ENCODE measurements around the gene LRSAM1.

LRSAM1 gene

GRCh38 chr9:127508901-127509260 lies 57.6 kb downstream of the LRSAM1 start:
- in situ Hi-C loops (cut with MboI; ENCODE audit: low sequenced_read_pairs), result loop anchor here (25.0 kb wide), 1 partner anchor 228 kb away; the partner anchor contains the start of gene TOR2A

GRCh38 chr9:127509261-127509954 lies 58.1 kb downstream of the LRSAM1 start:
- in situ Hi-C loops (cut with MboI; ENCODE audit: low sequenced_read_pairs), result loop anchor here (25.0 kb wide), 1 partner anchor 228 kb away; the partner anchor contains the start of gene TOR2A

DNA sequence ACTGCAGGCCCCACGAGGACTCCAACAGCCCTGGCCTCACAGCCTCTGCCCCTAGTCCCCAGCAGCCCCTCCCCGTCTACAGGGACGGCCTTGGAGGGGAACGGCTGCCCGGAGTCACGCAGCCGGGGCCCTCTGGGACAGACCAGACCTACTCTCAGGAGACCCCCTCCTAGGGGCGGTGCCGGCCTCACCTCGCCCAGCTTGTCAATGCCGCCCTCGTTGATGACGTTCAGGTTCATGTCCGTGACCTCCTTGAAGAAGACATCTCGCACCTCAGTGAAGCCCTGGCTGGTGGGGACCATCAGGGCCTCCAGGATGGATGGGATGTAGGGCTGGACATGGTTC lies 58.6 kb downstream of the LRSAM1 start:
- in situ Hi-C loops (cut with MboI; ENCODE audit: low sequenced_read_pairs), result loop anchor here (25.0 kb wide), 1 partner anchor 227 kb away; the partner anchor contains the start of gene TOR2A

DNA sequence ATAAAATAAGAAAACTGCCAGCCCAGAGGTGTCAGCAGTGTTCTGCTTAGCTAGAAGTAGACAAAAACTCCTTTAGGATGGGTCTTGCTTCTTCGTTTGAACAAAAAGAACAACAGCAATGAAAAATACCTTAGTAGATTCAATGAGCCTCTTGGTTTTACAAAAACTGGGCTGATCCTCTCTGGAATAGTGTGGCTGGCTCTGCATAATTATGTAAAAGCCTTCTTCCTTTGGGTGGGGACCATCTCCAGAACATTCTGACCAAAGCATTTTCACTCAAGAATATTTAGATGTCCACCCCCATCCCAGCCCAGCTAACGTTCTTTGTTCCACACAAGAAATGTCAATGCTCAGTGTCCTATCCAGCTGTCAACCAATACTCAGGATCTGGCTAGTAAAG lies 63.2 kb downstream of the LRSAM1 start:
- in situ Hi-C loops (cut with MboI; ENCODE audit: low sequenced_read_pairs), result loop anchor here (25.0 kb wide), 1 partner anchor 223 kb away; the partner anchor contains the start of gene TOR2A

DNA sequence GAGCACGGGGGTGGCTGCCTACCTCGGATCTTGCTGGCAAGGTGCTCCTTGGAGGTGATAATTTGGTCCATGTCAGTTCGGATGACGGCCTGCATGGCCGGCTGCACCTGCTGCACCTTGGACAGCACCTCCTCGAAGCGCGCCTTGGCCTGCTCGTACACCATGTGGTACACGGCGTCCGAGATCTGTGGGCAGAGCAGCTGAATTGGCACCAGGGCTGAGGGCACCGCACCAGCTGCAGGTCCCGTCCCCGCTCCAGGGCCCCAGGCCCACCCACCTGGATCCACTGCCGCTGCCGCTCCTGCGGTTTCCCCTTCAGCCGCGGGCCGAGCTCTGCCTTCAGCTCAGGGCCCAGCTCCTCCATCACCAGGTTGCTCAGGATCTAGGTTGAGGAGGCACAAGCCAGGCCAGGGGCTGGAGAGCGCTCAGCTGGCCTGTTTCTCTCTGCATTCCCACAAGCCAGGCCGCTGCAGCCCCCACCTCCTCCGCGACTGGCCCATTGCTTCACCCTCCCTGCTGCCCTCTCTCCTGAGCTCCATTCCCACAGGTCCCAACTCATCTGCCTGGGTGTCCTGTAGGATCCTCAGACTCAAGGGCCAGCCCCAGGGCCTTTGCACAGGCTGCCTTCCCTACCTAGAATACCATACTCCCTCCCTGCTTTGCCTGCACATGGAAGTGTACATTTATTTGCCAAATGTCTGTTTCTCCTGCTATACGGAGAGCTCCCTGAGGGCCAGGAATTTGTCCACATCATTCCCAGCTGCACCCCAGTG lies 65.7 kb downstream of the LRSAM1 start:
- in situ Hi-C loops (cut with MboI; ENCODE audit: low sequenced_read_pairs), result loop anchor here (25.0 kb wide), 1 partner anchor 220 kb away; the partner anchor contains the start of gene TOR2A

DNA sequence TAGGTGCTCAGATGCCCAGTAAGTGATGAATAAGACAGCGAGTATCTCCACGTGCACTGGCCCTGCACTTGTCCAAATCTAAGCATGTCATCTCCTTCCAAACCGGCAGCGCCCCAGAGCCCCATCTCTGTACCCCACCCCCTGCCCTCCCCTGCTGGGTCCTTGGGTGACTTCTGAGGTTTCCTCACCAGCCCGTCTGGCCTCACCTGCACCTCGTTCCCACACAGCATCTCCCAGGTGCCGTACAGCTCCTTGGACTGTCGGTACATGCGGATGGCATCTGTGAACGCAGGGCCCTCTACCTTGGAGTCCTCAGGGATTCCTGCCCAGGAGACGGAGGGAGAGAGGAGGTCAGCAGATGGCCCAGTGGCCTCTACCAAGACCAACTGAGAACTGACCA lies 66.3 kb downstream of the LRSAM1 start:
- in situ Hi-C loops (cut with MboI; ENCODE audit: low sequenced_read_pairs), result loop anchor here (25.0 kb wide), 1 partner anchor 220 kb away; the partner anchor contains the start of gene TOR2A

GRCh38 chr9:127518091-127518856 lies 67.0 kb downstream of the LRSAM1 start:
- in situ Hi-C loops (cut with MboI; ENCODE audit: low sequenced_read_pairs), result loop anchor here (25.0 kb wide), 1 partner anchor 219 kb away; the partner anchor contains the start of gene TOR2A

DNA sequence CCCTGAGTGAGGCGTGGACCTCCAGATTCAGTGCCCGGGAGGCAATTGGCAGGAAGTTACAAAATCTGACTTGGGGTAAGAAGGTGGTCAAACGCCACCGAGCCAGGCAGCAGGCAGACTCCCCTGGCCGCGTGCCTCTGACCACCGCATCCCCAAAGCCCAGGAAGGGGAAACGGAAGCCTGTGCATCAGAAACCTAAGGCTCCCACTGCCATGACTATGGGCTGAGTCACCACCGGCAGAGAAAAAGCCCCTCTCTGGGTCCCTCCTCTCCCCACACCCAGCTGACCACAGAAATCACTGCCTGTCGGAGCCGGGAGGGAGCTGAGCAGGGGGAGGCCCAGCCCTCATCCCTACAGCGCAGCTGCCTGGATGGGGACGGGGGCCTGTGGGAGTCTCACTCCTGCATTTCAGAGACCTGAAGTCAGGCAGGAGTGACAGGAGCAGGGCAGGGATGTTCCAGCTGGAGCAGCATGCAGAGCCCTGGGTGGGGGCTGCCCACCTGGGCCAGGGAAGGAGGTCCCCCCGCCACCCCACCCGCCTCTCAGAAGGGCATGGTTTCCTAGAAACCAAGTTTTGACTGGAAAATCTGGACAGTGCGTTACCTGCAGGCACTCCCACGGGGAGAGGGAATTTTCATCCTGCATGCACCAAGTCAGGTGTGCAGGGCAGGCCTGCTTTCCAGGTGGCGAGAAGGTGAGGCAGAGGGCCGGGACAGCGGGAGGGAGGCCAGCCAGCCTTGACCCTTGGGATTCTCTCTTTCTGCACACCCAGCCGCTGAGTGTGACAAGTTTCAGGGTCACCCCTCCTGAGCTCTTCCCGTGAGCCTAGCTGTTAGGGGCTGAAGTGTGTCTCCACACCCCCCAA lies 68.2 kb downstream of the LRSAM1 start:
- in situ Hi-C loops (cut with MboI; ENCODE audit: low sequenced_read_pairs), result loop anchor here (10.0 to 25.0 kb wide), 2 partner anchors 65 to 218 kb away; partner anchors contain the start of gene TOR2A

- in situ Hi-C loops (cut with MboI; ENCODE audit: low sequenced_read_pairs), result loop anchor here (10.0 to 25.0 kb wide), 2 partner anchors 64 to 216 kb away; partner anchors contain the start of gene TOR2A
These were observed 69.9 kb downstream of the LRSAM1 start for GRCh38 chr9:127520941-127521918.

- in situ Hi-C loops (cut with MboI; ENCODE audit: low sequenced_read_pairs), result loop anchor here (10.0 to 25.0 kb wide), 2 partner anchors 63 to 215 kb away; partner anchors contain the start of gene TOR2A
These were observed 70.6 kb downstream of the LRSAM1 start for GRCh38 chr9:127521919-127522304.

DNA sequence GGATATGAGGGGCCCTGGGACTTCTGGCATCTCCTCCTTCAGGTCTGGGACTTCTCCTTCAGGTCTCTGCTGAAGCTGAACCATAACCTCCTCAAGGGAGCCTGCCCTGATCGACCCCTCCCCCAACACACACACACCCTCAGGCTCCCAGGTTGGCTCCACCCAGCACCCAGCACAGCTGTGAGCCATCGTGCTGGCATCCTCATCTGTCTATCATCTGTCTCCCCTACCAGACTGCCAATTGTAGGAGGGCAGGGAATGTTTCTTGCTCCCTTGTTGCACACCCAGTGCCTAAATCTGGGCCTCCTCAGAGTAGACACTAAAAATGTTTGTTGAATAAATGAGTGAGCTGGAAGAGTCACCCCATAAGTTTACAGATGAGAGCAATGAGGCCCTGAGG lies 71.4 kb downstream of the LRSAM1 start:
- in situ Hi-C loops (cut with MboI; ENCODE audit: low sequenced_read_pairs), result loop anchor here (10.0 to 25.0 kb wide), 2 partner anchors 62 to 215 kb away; partner anchors contain the start of gene TOR2A

- in situ Hi-C loops (cut with MboI; ENCODE audit: low sequenced_read_pairs), result loop anchor here (10.0 to 25.0 kb wide), 2 partner anchors 61 to 214 kb away; partner anchors contain the start of gene TOR2A
These were observed 72.1 kb downstream of the LRSAM1 start for GRCh38 chr9:127523312-127523851.

DNA sequence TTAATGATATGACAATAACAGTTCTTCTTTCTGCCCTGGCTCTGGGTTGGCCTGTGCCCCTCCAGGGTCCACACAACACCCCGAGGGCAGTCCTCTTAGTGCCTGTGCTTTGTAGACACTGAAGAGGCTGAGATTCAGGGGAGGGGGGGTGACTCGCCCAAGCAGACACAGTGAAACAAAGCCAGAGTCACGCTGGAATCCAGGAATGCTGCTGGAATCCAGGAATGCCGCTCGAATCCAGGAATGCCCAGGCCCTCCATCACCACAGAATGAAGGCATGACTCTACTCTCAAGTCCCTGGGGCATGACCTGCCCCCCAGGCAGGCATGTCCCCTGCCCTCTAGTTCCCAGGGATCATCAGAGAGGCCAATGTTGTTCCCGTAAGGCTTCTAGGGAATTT lies 73.1 kb downstream of the LRSAM1 start:
- in situ Hi-C loops (cut with MboI; ENCODE audit: low sequenced_read_pairs), result loop anchor here (10.0 to 25.0 kb wide), 2 partner anchors 60 to 213 kb away; partner anchors contain the start of gene TOR2A

DNA sequence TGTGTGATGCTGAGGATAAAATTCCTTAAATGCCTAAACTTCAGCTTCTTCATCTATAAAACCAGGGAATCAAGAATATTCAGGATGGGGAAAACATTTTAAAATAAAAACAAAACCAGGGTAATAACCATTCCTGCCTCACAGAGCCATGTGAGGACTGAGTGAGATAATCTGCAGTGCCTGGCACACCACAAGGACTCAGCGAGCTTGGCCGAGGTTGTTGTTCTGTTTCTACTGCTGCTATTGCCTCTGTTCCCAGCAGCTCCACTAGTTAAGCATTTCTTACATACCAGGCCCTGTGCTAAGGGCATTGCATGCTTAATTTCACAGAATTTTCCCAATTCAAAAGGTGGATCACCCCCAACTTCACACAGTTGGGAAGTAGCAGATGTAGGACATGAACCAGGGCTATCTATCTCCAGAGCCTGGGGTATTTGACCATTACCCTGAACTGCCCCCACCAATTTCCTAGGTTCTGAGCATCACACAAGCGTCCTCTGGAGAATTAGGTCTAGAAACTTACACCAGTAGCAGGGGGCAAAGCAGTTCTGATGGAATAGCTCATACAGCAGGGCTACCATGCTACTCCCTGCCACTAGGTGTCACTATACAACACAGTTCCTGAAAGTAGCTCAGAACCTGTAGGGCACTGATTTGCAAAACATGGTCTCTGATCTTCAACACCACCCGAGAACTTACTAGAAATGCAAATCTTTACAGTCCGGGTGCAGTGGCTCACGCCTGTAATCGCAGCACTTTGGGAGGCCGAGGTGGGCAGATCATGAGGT lies 74.3 kb downstream of the LRSAM1 start:
- in situ Hi-C loops (cut with MboI; ENCODE audit: low sequenced_read_pairs), result loop anchor here (10.0 kb wide), 1 partner anchor 59 kb away; no protein-coding TSS in a partner anchor

GRCh38 chr9:127526655-127527559 lies 75.6 kb downstream of the LRSAM1 start:
- in situ Hi-C loops (cut with MboI; ENCODE audit: low sequenced_read_pairs), result loop anchor here (10.0 kb wide), 1 partner anchor 58 kb away; no protein-coding TSS in a partner anchor
